K562 (cell line): ENCODE measurements around the gene BRAT1. TPM values are rescaled to one million over a fixed set of nuclear protein-coding genes. Genes with fewer than 3 reads are reported as not detected.

ENCODE experiments used
- CBX3 ChIP-seq, 2 experiments: IDR thresholded peaks; 1 replicate in 1 of 2; 2 replicates in 1 of 2; pipeline ENCODE4 v1.6.1; 2012; ENCODE audit warnings: inconsistent platforms in 2 of 2, low read length in 2 of 2, borderline replicate concordance in 1 of 2, control low read depth in 1 of 2
- CEBPZ ChIP-seq: fragments of 150-350 bp; IDR thresholded peaks from 2 replicates; pipeline ENCODE4 v1.6.1; 2014; ENCODE audit warnings: low read depth, mild to moderate bottlenecking, low read length, borderline replicate concordance
- FIP1L1 ChIP-seq: fragments of 200-400 bp; formaldehyde crosslinking; IDR thresholded peaks from 2 replicates; pipeline ENCODE4 v1.6.1; 2018; ENCODE audit warnings: mild to moderate bottlenecking, low read depth, low read length; ENCODE audit not compliant: poor library complexity, severe bottlenecking
- IRF2 ChIP-seq: sonication (generic); formaldehyde crosslinking; IDR thresholded peaks from 2 replicates; pipeline ENCODE4 v1.8.1; 2022; ENCODE audit warnings: mild to moderate bottlenecking, missing genetic modification reagents
- MTA1 ChIP-seq: fragments of 450-650 bp; IDR thresholded peaks from 2 replicates; pipeline ENCODE4 v1.6.1; 2017; ENCODE audit warnings: borderline replicate concordance
- POLR2A ChIP-seq: fragments of 450-650 bp; conservative IDR thresholded peaks from 2 replicates; pipeline ENCODE4 v1.6.1; 2016
- RHOXF2B ChIP-seq: fragments of 250-450 bp; sonication (Bioruptor Pico); conservative IDR thresholded peaks from 2 replicates; pipeline ENCODE4 v1.5.1; 2021
- ZNF184 ChIP-seq: sonication (generic); formaldehyde crosslinking; IDR thresholded peaks from 2 replicates; pipeline ENCODE4 v1.5.0; 2020; ENCODE audit warnings: missing genetic modification reagents
- ZNF444 ChIP-seq: fragments of 250-450 bp; sonication (Bioruptor Pico); IDR thresholded peaks from 2 replicates; pipeline ENCODE4 v1.4.0; 2020; ENCODE audit warnings: mild to moderate bottlenecking, moderate library complexity
- ZNF586 ChIP-seq: fragments of 450-650 bp; formaldehyde crosslinking; conservative IDR thresholded peaks from 2 replicates; pipeline ENCODE4 v1.4.0; 2020; ENCODE audit warnings: mild to moderate bottlenecking, moderate library complexity
- polyA plus RNA-seq, 8 experiments: library from polyadenylated mRNA; depleted of rRNA in 4 of 8; stranded (reverse) in 5 of 8; unstranded in 3 of 8; fragments of >200 nt; fragmentation: Nextera tagmentation in 2 of 8; fragmentation: Illumina TruSeq in 1 of 8; extraction: Ambion mirVana in 2 of 8; extraction: Trizol in 1 of 8; gene quantifications; 2 replicates each; pipeline versions ENCODE4 v1.2.1 to v1.2.3, GENCODE V29; 2011 to 2014; ENCODE audit warnings: inconsistent platforms in 1 of 8, missing spikeins in 1 of 8
- total RNA-seq, 7 experiments: library from RNA; depleted of rRNA in 6 of 7; stranded (reverse); fragments of >200 nt in 6 of 7; fragmentation: Illumina TruSeq in 2 of 7; extraction: Trizol in 2 of 7; gene quantifications; 2 replicates each; pipeline versions ENCODE4 v1.2.1 to v1.2.3, GENCODE V29; 2011 to 2021; ENCODE audit warnings: low replicate concordance in 1 of 7

The BRAT1 gene
- total and polyA plus RNA-seq, 9 of the 15 experiments (the other 6 are each of a cell fraction or from before 2014, with no cell fraction given), result 0.13 to 49.6 (median 10.5) TPM

- TF ChIP-seq CEBPZ (no peak), ZNF184 (no peak), IRF2 (no peak), FIP1L1 (no peak), RHOXF2B (CRISPR knock-in tag) (no peak), CBX3 (IDR thresholded peaks at IDR 0.05; ENCODE audit: borderline replicate concordance in 1 of 2, low read length in 2 of 2) (no peak), POLR2A (no peak), ZNF586 (no peak), MTA1 (no peak), ZNF444 (no peak)
- TF ChIP-seq, all 486 proteins: peak for 0
Measured at GRCh38 chr7:2582006-2582735, 26.8 kb upstream of the BRAT1 start (continued).
